ENCODE measurements around the gene NEK8. TPM values are rescaled to one million over a fixed set of nuclear protein-coding genes. Genes with fewer than 3 reads are reported as not detected.

NEK8 gene
- total and polyA plus RNA-seq, 2 of the 8 experiments (the other 6 are each of a cell fraction or from before 2014, with no cell fraction given): 14.9 to 23.3 TPM

DNA sequence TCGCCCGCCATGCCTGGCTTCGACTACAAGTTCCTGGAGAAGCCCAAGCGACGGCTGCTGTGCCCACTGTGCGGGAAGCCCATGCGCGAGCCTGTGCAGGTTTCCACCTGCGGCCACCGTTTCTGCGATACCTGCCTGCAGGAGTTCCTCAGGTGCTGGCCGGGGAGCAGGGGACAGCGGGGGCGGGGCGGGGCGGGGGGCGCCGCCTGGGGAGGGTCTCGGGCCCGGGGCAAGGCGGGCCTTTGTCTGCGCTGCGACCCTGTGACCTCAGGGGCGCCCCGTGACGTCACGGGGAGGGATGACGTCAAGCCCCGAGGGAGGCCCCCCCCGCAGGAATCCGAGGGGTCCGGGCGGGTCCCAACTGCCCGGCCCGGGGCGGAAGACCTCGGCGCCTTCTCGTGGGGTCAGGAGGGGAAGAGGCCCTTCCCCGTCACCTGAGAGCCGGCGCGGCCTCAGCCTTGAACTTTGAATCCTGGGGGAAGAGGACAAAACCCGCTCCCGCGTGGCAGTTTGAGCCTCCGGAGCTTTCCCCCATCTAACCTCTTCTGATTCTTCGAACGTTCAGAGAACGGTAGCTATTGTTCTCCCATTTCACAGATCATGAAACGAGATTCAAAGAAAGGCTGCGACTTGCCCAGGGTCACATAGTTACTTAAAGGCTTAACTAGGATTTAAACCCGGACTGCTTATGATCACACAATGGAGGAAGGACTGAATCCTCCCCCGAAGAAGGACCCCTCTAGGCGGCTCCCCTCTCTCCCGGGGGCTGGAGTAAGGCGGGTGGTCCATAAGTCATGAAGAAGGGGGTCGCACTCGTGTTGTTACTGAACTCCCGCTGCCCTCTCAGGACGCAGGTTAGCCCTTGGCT, 15.8 kb downstream of the NEK8 start:
- 1% methylated on average over 32 of the region's 61 CpGs; no CpG with 5 or more reads in 1 of the 2 experiments for WGBS, 2 experiments (ENCODE audit: extremely low coverage in 1 of 2, insufficient coverage in 1 of 2, insufficient read length in 1 of 2, insufficient replicate concordance in 2 of 2, low coverage in 1 of 2, low lambda C conversion rate in 2 of 2, missing lambda C conversion rate in 1 of 2)
- FAIRE-seq: no peak
- TF ChIP-seq GABPA (IDR thresholded peaks at IDR 0.05; ENCODE audit: borderline replicate concordance, insufficient read depth, low read length) (no peak), RAD21 (IDR thresholded peaks at IDR 0.05 in 1 of 2, conservative IDR thresholded peaks at IDR 0.05 in 1 of 2; ENCODE audit: low read depth in 2 of 2, low read length in 2 of 2) (no peak), SP2 (IDR thresholded peaks at IDR 0.05; ENCODE audit: low read length) (no peak), POLR2A (IDR thresholded peaks at IDR 0.05; ENCODE audit: control extremely low read depth in 1 of 2, low read depth in 2 of 2, low read length in 2 of 2) (0 out of 3 replicates have a peak, but pooled peaks of 1 of the 2 experiments have one; percentile 93), JUND (IDR thresholded peaks at IDR 0.05; ENCODE audit: low read length) (peak; percentile 56; the same call in 1 of the 2 replicates), RBBP5 (IDR thresholded peaks at IDR 0.05; ENCODE audit: borderline replicate concordance, low read depth, low read length) (no peak), RXRA (IDR thresholded peaks at IDR 0.05; ENCODE audit: insufficient read depth, low read depth, low read length) (0 out of 2 replicates have a peak, but pooled peaks have one; percentile 10), EZH2 (IDR thresholded peaks at IDR 0.05; ENCODE audit: low read depth, low read length, severe bottlenecking) (no peak), PHF8 (conservative IDR thresholded peaks at IDR 0.05; ENCODE audit: low read depth, low read length) (peak; percentile 90), CHD1 (IDR thresholded peaks at IDR 0.05; ENCODE audit: low read depth, low read length) (no peak; the same call in none of the 2 replicates)

More for the DNA sequence above, 15.8 kb downstream of the NEK8 start:
- H3K4me1 ChIP-seq (replicated peaks in 1 of 4; ENCODE audit: control insufficient read depth in 3 of 4, insufficient read depth in 4 of 4, low read length in 3 of 4): peaks cover 0 to 30% (median 25%) of the 10 kb centered on the region in 4 experiments; a peak in 6 of 7 replicates
- H3K23me2 ChIP-seq (ENCODE audit: low read depth, low read length): peaks cover 23% of the 10 kb centered on the region
- H3K79me2 ChIP-seq (ENCODE audit: control insufficient read depth in 1 of 2, insufficient read depth in 2 of 2, low read length in 2 of 2): peaks cover 19 to 38% of the 10 kb centered on the region in 2 experiments
- H3K9me3 ChIP-seq (ENCODE audit: insufficient read depth in 2 of 2, low read depth in 1 of 2, low read length in 1 of 2): no peaks in the 10 kb centered on the region
- peaks cover 22 to 32% (median 23%) of the 10 kb centered on the region in 4 experiments for H3K36me3 ChIP-seq (ENCODE audit: control insufficient read depth in 2 of 4, insufficient read depth in 4 of 4, low read length in 3 of 4)
- H3K56ac ChIP-seq (replicated peaks; ENCODE audit: insufficient read length, low read depth, low read length): peak overlapping the region; percentile 98
- peak overlapping the region; percentile 95 for H4K5ac ChIP-seq (ENCODE audit: insufficient read length, low read depth, low read length)
- no peak overlapping the region for H2AFZ ChIP-seq (ENCODE audit: low read length)
- peak overlapping the region; percentile 92 to 93 for H3K4me2 ChIP-seq (ENCODE audit: insufficient read depth in 1 of 2, low read depth in 2 of 2, low read length in 2 of 2)
- H3K4ac ChIP-seq (replicated peaks; ENCODE audit: insufficient read length, low read depth, low read length): peak overlapping the region; percentile 95
- H4K8ac ChIP-seq (ENCODE audit: extremely low read depth, insufficient read depth, low read length): peak overlapping the region; percentile 100
- ChIA-PET CTCF (ENCODE audit: partially characterized antibody) (interaction anchor here (0.7 to 11.7 kb wide), 7 partner anchors 7 to 135 kb away, joined by 3 to 316 read pairs (median 9); partner anchors contain the start of genes NEK8, RPL23A and TLCD1), POLR2A (ENCODE audit: partially characterized antibody) (interaction anchor here (0.6 to 15.3 kb wide), 22 partner anchors 10 to 205 kb away, joined by 3 to 813 read pairs (median 4); partner anchors contain the start of genes FLOT2, NEK8, PROCA1 and RAB34)
- peak overlapping the region; percentile 80; the same call in 1 of the 2 replicates for H2BK12ac ChIP-seq (ENCODE audit: low read depth, low read length)
- peak overlapping the region; percentile 94 to 99 (median 98) for H3K4me3 ChIP-seq (ENCODE audit: extremely low read depth in 1 of 4, insufficient read depth in 2 of 4, low read depth in 3 of 4, low read length in 4 of 4)
- no peak overlapping the region for H3K23ac ChIP-seq (ENCODE audit: insufficient read length)
- H3K14ac ChIP-seq (ENCODE audit: insufficient read length): no peak overlapping the region
- H2BK5ac ChIP-seq (ENCODE audit: low read depth, low read length): peak overlapping the region; percentile 99
- peak overlapping the region; percentile 32; the same call in 1 of the 2 replicates for H2BK20ac ChIP-seq (ENCODE audit: low read length)
- peak overlapping the region; percentile 97 for H3K18ac ChIP-seq (ENCODE audit: extremely low read depth, low read length)
- H2BK120ac ChIP-seq (replicated peaks; ENCODE audit: low read depth, low read length): no peak overlapping the region
- H3K9ac ChIP-seq (replicated peaks in 1 of 4; ENCODE audit: extremely low read depth in 1 of 4, low read depth in 3 of 4, low read length in 3 of 4): peak overlapping the region; percentile 78 to 98 (median 97)
- DNase-seq (ENCODE audit: low read depth in 1 of 2, low spot score in 2 of 2): peak in 1 of 2 experiments; percentile 91
- H2BK15ac ChIP-seq (ENCODE audit: low read length): peak overlapping the region; percentile 72; the same call in 1 of the 2 replicates
- peak overlapping the region; percentile 70; the same call in 1 of the 2 replicates for H2AK5ac ChIP-seq (ENCODE audit: low read depth, low read length)
- H4K20me1 ChIP-seq (replicated peaks in 1 of 2; ENCODE audit: control insufficient read depth in 1 of 2, insufficient read depth in 2 of 2, low read length in 2 of 2): peaks cover 25 to 28% of the 10 kb centered on the region in 2 experiments
- peaks cover 14% of the 10 kb centered on the region; the same call in 1 of the 2 replicates for H3K79me1 ChIP-seq (ENCODE audit: low read depth, low read length)
- no peaks in the 10 kb centered on the region for H3K27me3 ChIP-seq (replicated peaks in 1 of 4; ENCODE audit: control insufficient read depth in 3 of 4, extremely low read depth in 1 of 4, insufficient read depth in 3 of 4, low read length in 3 of 4)
- H3K27ac ChIP-seq (ENCODE audit: low read depth, low read length): peak overlapping the region; percentile 99
- H4K91ac ChIP-seq (replicated peaks; ENCODE audit: insufficient read length, low read length): peak overlapping the region; percentile 91
